CD4-positive, alpha-beta T cell treated with Interferon gamma for 1 hour (primary cell): ENCODE data around the gene PLXNA4.
"Not testable (repeated sequence)": the region's sequence is repeated elsewhere in the genome, so short reads cannot be mapped to it uniquely, and the experiment has no call there.

Source experiments
- DNase-seq: peaks from one replicate; pipeline ENCODE4 v3.0.0-alpha.2; 2020

Gene PLXNA4

DNA sequence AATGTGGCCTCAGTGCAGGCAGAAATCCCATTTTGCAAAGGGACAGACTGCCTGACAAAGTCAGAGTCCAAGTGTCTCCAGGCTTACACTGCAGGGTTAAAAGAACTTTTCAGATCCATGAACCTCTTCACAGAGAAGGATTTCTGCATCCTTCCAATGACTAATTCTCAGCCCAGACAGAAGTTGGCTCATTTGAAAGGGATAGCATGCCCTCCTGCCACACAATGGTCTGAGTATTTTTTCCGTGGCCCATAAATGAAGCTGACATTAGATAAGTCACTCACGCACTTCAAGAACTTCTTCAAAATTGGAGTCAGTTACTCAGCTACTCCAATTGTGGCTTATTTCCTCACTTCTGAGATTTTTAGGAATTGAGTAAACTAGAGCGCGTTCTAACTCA is 170.2 kb downstream of the PLXNA4 start:
- no peak for DNase-seq

- DNase-seq, result no peak
Observed at GRCh38 chr7:132404261-132404660, 172.0 kb downstream of the PLXNA4 start.

GRCh38 chr7:132403465-132404110 is 172.7 kb downstream of the PLXNA4 start:
- DNase-seq, result no peak

- DNase-seq, result no peak
Observed at GRCh38 chr7:132402751-132403245, 173.5 kb downstream of the PLXNA4 start.

DNA sequence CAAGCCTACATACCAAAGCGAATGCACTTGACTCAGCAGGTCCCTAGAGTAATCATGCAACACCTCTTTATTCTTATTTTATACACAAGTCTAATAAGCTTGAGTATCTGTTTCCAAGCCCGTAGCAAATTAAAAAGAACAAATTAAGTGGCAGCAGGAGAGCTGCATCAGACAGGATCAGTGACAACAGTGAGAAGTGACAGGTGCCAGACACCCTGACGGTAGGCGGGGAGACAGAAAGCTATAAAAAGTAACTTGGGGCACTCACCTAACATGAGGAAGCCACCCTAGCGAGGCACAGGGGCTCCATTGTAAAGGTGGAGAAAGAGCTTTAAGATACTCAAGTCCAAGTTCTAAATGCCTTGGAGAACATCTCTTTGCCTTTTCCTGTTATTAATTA is 174.2 kb downstream of the PLXNA4 start:
- DNase-seq, result no peak

GRCh38 chr7:132400561-132401142 is 175.6 kb downstream of the PLXNA4 start:
- no peak for DNase-seq

DNA sequence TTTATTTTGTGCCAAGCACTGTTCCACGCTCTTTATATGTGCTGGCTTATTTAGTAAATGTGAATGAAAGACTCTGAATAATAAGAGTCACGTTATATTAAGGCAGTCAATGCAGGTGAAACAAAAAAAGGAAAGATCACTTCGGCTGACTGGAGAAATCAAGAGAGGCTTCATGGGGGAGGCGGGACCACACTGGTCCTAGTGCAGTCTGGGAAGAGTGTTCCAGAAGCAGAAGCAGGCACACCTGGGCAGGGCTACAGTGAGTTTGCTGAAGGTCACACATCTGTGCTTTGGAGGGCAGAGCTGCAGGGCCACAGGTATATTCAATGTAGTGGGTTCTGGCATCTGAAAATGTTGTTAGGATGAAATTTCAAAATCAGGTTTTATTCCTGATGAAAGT is 176.9 kb downstream of the PLXNA4 start:
- DNase-seq, result no peak

DNA sequence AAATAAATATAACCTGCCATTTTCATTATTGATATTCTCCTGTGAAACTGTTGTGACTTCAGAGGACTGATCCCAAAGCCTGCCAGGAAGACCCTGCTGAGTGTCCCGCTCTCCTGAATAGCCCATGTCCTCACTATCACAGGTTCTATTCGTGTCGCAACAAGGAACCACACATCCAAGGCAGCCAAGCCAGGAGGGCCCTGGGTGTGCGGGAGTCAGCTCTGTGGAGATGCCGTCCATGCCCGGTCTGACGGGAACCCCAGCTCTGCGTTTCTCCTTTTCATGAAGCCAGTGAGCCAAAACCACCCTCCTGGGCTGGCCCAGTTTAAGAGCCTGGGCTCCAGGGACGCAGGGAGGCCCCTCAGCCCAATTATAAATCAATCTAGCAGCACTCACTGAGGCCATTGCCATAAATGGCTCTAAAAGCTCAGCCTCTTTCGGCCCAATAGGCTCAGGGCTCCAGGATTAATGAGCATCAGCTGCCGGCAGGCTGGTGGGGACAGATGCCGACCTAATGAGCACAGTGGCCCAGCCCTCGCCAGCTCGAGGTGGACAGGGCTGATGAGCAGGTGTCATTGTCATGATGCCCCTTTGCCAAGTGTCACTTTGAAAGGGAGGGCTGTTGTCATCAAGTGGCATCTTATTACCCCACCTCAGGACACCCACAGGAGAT is 177.9 kb downstream of the PLXNA4 start:
- no peak for DNase-seq

DNA sequence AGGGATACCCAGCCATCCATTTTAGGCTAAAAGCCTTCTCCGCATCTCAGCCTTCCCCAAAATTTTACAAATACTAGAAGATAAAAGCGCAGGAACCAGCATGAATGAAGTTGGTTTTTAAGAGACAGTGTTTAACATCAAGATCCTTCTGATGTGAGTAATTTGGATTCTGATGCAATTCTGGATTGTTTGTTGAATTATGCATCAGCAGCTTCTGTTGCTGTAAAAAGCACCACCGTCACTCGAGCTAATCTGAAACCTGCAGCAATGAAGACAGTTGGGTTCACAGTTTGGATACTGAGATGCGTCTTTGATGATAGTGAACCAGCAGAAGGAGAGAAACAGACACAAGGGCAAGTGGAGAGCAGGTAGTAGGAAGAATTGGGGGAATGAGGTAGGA is 179.2 kb downstream of the PLXNA4 start:
- DNase-seq, result no peak

- no peak for DNase-seq
Observed at GRCh38 chr7:132395361-132395760, 180.9 kb downstream of the PLXNA4 start.

GRCh38 chr7:132394283-132395198 is 181.7 kb downstream of the PLXNA4 start:
- peak; percentile 8 for DNase-seq

DNA sequence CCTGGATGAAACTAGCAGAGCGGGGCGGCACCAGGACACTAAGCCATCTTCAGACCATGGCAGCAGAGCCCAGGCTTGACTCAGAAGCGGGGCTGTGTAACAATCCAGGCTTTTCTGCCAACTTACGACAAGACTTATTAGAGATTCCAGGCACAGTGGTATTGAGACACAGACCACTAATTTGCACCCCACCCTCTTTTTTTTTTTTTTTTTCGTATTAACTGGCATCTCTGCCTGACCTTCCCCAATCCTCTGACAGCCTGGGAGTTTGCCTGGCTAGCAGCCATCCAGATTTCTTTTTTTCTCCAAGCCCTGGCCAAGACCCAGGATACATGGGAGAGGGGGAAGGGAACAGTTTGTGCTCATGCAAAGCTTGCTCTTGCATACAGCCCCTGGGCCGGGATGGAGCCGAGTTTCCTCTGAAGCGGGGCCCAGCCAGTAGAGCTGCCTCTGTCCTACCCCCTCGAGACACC is 182.4 kb downstream of the PLXNA4 start:
- DNase-seq, result no peak

DNA sequence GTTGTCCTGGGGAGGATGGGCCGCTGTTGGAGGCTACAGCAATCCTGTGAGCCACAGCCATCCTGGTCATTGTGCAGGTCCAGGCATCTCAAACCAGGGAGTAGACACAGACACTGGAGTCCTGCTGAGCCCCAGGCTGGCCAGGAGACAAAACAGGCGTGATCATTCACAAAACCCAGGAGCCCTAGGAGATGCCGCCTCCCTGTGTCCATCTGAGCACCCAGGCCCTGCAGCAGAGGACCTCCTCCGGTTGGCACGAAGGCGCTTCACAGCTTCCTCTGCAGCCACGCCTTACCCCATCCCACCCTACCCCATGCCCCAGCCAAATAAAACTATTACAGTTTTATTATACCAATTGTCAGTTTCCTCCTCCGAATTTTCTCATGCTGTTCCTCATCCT is 183.6 kb downstream of the PLXNA4 start:
- DNase-seq, result no peak

GRCh38 chr7:132390705-132391104 is 185.6 kb downstream of the PLXNA4 start:
- DNase-seq, result peak; percentile 31

GRCh38 chr7:132390049-132390448 is 186.2 kb downstream of the PLXNA4 start:
- DNase-seq, result not testable (repeated sequence)

DNA sequence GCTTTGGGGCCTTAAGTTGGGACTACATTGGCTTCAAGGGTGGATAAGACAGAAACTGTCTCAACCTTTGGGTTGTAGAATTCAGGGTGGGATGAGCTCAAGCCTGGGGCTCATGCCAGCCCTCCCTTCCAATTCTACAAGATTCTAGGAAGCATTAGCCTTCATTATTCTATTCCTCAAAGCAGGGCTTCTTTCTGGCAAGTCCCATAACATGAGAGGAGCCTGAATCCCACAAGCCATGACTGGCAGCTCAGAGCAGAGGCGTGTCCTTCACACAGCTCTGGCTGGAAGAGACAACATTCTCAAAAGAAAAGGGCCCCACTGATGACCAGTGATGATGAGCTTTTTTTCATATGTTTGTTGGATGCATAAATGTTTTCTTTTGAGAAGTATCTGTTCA is 187.6 kb downstream of the PLXNA4 start:
- no peak for DNase-seq

GRCh38 chr7:132387596-132387995 is 188.7 kb downstream of the PLXNA4 start:
- DNase-seq, result no peak

DNA sequence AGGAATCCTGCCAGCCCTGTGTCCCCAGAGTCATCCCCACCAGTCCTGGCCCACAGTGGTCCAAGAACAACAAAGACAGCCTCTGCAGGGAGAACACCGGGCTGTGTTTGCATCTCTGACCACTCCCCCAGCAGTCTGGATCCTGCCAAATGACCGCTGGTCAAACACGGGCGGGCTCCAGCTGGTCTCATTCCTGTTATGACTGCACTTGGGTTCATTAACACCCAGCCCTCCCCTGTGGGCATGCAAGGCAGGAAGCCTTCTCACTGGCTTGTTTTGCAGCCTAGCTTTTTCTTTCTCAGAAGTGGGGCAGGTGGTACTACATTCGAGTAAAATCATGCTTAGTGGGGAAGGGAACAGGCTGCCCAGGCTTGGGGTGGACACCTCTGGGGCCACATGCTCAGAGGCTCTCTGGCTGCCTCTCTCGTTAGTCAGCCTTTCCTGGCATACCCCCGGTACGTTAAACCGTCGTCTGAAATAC is 190.0 kb downstream of the PLXNA4 start:
- DNase-seq, result no peak

GRCh38 chr7:132383962-132384361 is 192.3 kb downstream of the PLXNA4 start:
- no peak for DNase-seq

DNA sequence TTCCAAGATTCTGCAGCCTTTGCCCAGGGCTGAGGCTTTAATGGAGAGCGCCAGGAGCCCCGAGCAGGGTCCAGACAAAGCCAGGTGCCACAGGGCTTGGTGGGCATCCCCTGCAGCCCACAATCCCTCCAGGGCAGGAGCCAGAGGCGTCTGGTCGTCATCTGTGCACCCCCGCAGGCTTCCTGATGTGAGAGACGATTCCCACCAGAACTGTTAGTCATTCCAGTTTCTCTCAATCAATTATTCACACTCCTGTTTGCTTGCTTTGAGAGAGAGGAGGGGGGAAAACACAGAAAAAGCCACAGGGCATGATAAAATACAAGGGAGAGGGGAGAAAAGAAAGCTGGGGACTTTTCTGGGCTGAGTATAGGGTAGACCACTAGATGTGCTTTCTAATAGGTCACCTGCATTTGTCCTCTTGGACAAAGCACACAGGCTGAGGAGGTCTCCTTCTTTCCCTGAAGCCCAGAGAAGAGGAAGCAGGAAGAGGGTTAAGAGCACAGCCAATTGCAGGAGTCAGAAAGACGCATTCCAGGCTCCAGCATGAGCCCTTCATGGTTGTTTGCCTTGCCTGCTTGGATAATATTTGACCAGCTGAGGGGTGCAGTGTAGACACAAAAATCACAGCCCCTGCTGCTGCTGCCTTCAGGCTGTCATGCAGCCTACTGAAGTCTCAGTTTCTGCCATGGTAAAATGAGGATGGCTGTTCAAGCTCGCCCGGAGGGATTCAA is 194.4 kb downstream of the PLXNA4 start:
- DNase-seq, result no peak

DNA sequence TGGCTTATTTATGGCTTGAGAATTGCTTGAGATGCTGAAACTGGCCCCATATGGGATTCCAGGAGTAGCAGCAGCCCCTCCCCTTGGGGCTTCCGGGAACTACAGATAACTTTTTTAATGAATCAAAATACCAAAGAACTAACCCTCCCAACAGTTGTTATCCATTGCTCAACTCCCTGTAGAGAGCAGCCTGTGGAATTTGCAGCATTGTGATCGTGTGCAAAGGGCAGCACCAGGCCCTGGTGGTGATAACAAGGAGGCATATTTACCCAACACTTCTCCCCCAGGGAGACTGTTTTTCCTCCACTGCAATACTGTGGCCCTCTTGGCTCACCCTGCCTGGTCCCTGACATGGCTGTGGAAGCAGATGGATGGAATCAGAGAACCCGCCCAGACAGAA is 196.2 kb downstream of the PLXNA4 start:
- DNase-seq, result no peak

DNA sequence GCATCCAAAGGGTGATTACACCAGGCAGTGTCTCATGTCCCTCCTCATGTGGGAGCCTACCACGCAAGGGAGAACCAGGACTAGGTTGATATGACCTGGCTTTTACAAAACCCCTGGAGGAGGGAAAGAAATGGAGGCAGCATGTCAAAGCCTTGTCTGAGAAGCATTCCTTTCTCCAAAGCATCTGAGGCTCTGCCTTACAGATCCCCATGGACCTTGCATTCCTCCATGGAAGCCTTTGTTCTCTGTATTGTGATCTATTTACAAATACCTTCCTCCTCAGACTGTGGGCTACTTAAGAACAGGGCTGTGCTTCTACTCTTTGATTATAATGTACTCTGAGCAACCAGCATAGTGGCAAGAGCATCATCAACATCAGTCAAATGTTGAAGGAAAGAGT is 197.0 kb downstream of the PLXNA4 start:
- no peak for DNase-seq
